ENCODE results near the gene GRIK5. TPM values are rescaled to one million over a fixed set of nuclear protein-coding genes. Genes with fewer than 3 reads are reported as not detected.
"Not testable (repeated sequence)": the region's sequence is repeated elsewhere in the genome, so short reads cannot be mapped to it uniquely, and the experiment has no call there.

The GRIK5 gene
- total RNA-seq, 1 donor from 2014 or later, result 0.37 TPM

GRCh38 chr19:41994521-41994971 is 75.5 kb downstream of the GRIK5 start:
- H3K27me3 Mint-ChIP-seq (ENCODE audit: low read depth), result peaks cover 49% of the 10 kb centered on the region
- H3K9me3 Mint-ChIP-seq (ENCODE audit: low read depth), result no peaks in the 10 kb centered on the region
- no peak overlapping the region for H3K4me3 Mint-ChIP-seq (ENCODE audit: unreplicated experiment)
- no peak overlapping the region for H3K27ac Mint-ChIP-seq (ENCODE audit: unreplicated experiment)
- DNase-seq (ENCODE audit: low spot score), result no peak
- peaks cover 11% of the 10 kb centered on the region for H3K4me1 Mint-ChIP-seq (ENCODE audit: low read depth)
- TF ChIP-seq CTCF (IDR thresholded peaks at IDR 0.05), result no peak
- no peaks in the 10 kb centered on the region for H3K36me3 Mint-ChIP-seq (ENCODE audit: low read depth)

- peak within 1 kb of the TSS; percentile 59 for H3K4me3 Mint-ChIP-seq (ENCODE audit: unreplicated experiment)
- H3K4me1 Mint-ChIP-seq (ENCODE audit: low read depth), result peaks cover 8% of the 10 kb centered on the region
- TF ChIP-seq CTCF (IDR thresholded peaks at IDR 0.05), result no peak
- H3K9me3 Mint-ChIP-seq (ENCODE audit: low read depth), result no peaks in the 10 kb centered on the region
- H3K27me3 Mint-ChIP-seq (ENCODE audit: low read depth), result peaks cover 46% of the 10 kb centered on the region
- H3K36me3 Mint-ChIP-seq (ENCODE audit: low read depth), result no peaks in the 10 kb centered on the region
- DNase-seq (ENCODE audit: low spot score), result no peak
- peak within 1 kb of the TSS; percentile 32 for H3K27ac Mint-ChIP-seq (ENCODE audit: unreplicated experiment)
Measured at GRCh38 chr19:41993612-41994483, 76.2 kb downstream of the GRIK5 start, which contains the start of gene ATP1A3. Gene ATP1A3, minus strand, starts transcription at chr19:41994230. Its CDS starts 154 bp downstream, at chr19:41994076.

GRCh38 chr19:41991925-41992569 is 78.0 kb downstream of the GRIK5 start:
- not testable (repeated sequence) for H3K9me3 Mint-ChIP-seq (ENCODE audit: low read depth); H3K27ac Mint-ChIP-seq (ENCODE audit: unreplicated experiment); H3K4me1 Mint-ChIP-seq (ENCODE audit: low read depth); H3K36me3 Mint-ChIP-seq (ENCODE audit: low read depth); DNase-seq (ENCODE audit: low spot score); H3K4me3 Mint-ChIP-seq (ENCODE audit: unreplicated experiment)
- H3K27me3 Mint-ChIP-seq (ENCODE audit: low read depth), result peaks cover 36% of the 10 kb centered on the region

GRCh38 chr19:41991025-41991424 is 79.0 kb downstream of the GRIK5 start:
- no peaks in the 10 kb centered on the region for H3K9me3 Mint-ChIP-seq (ENCODE audit: low read depth)
- TF ChIP-seq CTCF (IDR thresholded peaks at IDR 0.05), result no peak
- H3K4me3 Mint-ChIP-seq (ENCODE audit: unreplicated experiment), result no peak overlapping the region
- H3K27ac Mint-ChIP-seq (ENCODE audit: unreplicated experiment), result no peak overlapping the region
- H3K27me3 Mint-ChIP-seq (ENCODE audit: low read depth), result peaks cover 27% of the 10 kb centered on the region
- H3K36me3 Mint-ChIP-seq (ENCODE audit: low read depth), result no peaks in the 10 kb centered on the region
- H3K4me1 Mint-ChIP-seq (ENCODE audit: low read depth), result peaks cover 4% of the 10 kb centered on the region
- no peak for DNase-seq (ENCODE audit: low spot score)

GRCh38 chr19:41990615-41991014 is 79.4 kb downstream of the GRIK5 start:
- no peaks in the 10 kb centered on the region for H3K36me3 Mint-ChIP-seq (ENCODE audit: low read depth)
- peaks cover 4% of the 10 kb centered on the region for H3K4me1 Mint-ChIP-seq (ENCODE audit: low read depth)
- peaks cover 25% of the 10 kb centered on the region for H3K27me3 Mint-ChIP-seq (ENCODE audit: low read depth)
- H3K27ac Mint-ChIP-seq (ENCODE audit: unreplicated experiment), result no peak overlapping the region
- no peak overlapping the region for H3K4me3 Mint-ChIP-seq (ENCODE audit: unreplicated experiment)
- no peaks in the 10 kb centered on the region for H3K9me3 Mint-ChIP-seq (ENCODE audit: low read depth)
- DNase-seq (ENCODE audit: low spot score), result no peak
- no peak for TF ChIP-seq CTCF (IDR thresholded peaks at IDR 0.05)

Measured in chondrocyte (in vitro differentiated cells).